H1 (cell line): ENCODE results near the gene NDUFAF8. TPM values are rescaled to one million over a fixed set of nuclear protein-coding genes. Genes with fewer than 3 reads are reported as not detected.

ENCODE experiments used
- CTCF ChIA-PET: fragments of 300-600 bp; sonication (Branson Sonifier 250); formaldehyde crosslinking; loops from one replicate; lab custom pipeline; 2021; ENCODE audit not compliant: partially characterized antibody; lab: Charles Lee
- POLR2A ChIA-PET: fragments of 300-600 bp; sonication (Branson Sonifier 250); formaldehyde crosslinking; loops from one replicate; lab custom pipeline; 2021; ENCODE audit warnings: inconsistent platforms; ENCODE audit not compliant: partially characterized antibody; lab: Charles Lee
- DNase-seq, 2 experiments: peaks; one replicate each; pipeline versions ENCODE4 v3.0.0 to v3.0.0-alpha.2; 2010 to 2022; ENCODE audit warnings: low spot score in 2 of 2, low read depth in 1 of 2, mixed read lengths in 1 of 2
- FAIRE-seq: peaks from 2 replicates; lab custom pipeline; 2011; peaks lifted over from hg19 to GRCh38; lab: Jason Lieb, UNC
- H2AFZ ChIP-seq: 2 replicates; pipeline ENCODE4 v1.8.1; 2012; ENCODE audit warnings: low read length, inconsistent platforms
- H2AK5ac ChIP-seq: 2 replicates; pipeline ENCODE4 v1.6.1; 2013; ENCODE audit warnings: low read depth, low read length
- H2BK120ac ChIP-seq: replicated peaks from 2 replicates; pipeline ENCODE3; 2013; ENCODE audit warnings: low read depth, low read length, inconsistent platforms
- H2BK12ac ChIP-seq: 2 replicates; pipeline ENCODE4 v1.6.1; 2013; ENCODE audit warnings: low read depth, low read length
- H2BK15ac ChIP-seq: 2 replicates; pipeline ENCODE4 v1.6.1; 2013; ENCODE audit warnings: low read length
- H2BK20ac ChIP-seq: 2 replicates; pipeline ENCODE4 v1.6.1; 2013; ENCODE audit warnings: low read length
- H2BK5ac ChIP-seq: 2 replicates; pipeline ENCODE4 v1.6.1; 2013; ENCODE audit warnings: low read depth, low read length
- H3K14ac ChIP-seq: 2 replicates; pipeline ENCODE4 v1.6.1; 2013; ENCODE audit warnings: inconsistent platforms; ENCODE audit not compliant: insufficient read length
- H3K18ac ChIP-seq: 2 replicates; pipeline ENCODE4 v1.6.1; 2013; ENCODE audit warnings: low read length; ENCODE audit errors: extremely low read depth
- H3K23ac ChIP-seq: 2 replicates; pipeline ENCODE4 v1.6.1; 2013; ENCODE audit warnings: inconsistent platforms; ENCODE audit not compliant: insufficient read length
- H3K23me2 ChIP-seq: 2 replicates; pipeline ENCODE4 v1.6.1; 2013; ENCODE audit warnings: low read depth, low read length
- H3K27ac ChIP-seq: 2 replicates; pipeline ENCODE4 v1.6.1; 2011; ENCODE audit warnings: low read depth, low read length, inconsistent platforms
- H3K27me3 ChIP-seq, 4 experiments: replicated peaks in 1 of 4; 1 replicate in 1 of 4; 2 replicates in 3 of 4; pipeline versions ENCODE4 v1.6.1 to v1.8.1; 2011 to 2013; ENCODE audit warnings: low read length in 3 of 4, mild to moderate bottlenecking in 3 of 4, inconsistent platforms in 2 of 4, mixed read lengths in 2 of 4, moderate library complexity in 1 of 4; ENCODE audit not compliant: control insufficient read depth in 3 of 4, insufficient read depth in 3 of 4; ENCODE audit errors: extremely low read depth in 1 of 4
- H3K36me3 ChIP-seq, 4 experiments: 2 replicates each; pipeline versions ENCODE4 v1.6.1 to v1.8.1; 2011 to 2013; ENCODE audit warnings: mild to moderate bottlenecking in 4 of 4, low read length in 3 of 4, moderate library complexity in 2 of 4, control low read depth in 1 of 4, inconsistent platforms in 1 of 4; ENCODE audit not compliant: insufficient read depth in 4 of 4, control insufficient read depth in 2 of 4
- H3K4ac ChIP-seq: replicated peaks from 2 replicates; pipeline ENCODE3; 2013; ENCODE audit warnings: low read length, low read depth, mixed read lengths, inconsistent platforms; ENCODE audit not compliant: insufficient read length
- H3K4me1 ChIP-seq, 4 experiments: replicated peaks in 1 of 4; 1 replicate in 1 of 4; 2 replicates in 3 of 4; pipeline versions ENCODE4 v1.6.1 to v1.8.1; 2011 to 2013; ENCODE audit warnings: low read length in 3 of 4, inconsistent platforms in 2 of 4, mixed read lengths in 1 of 4; ENCODE audit not compliant: insufficient read depth in 4 of 4, control insufficient read depth in 3 of 4
- H3K4me2 ChIP-seq, 2 experiments: 2 replicates each; pipeline versions ENCODE4 v1.6.1 to v1.8.1; 2011 to 2013; ENCODE audit warnings: low read depth in 2 of 2, low read length in 2 of 2, control low read depth in 1 of 2, inconsistent platforms in 1 of 2, mild to moderate bottlenecking in 1 of 2; ENCODE audit not compliant: insufficient read depth in 1 of 2
- H3K4me3 ChIP-seq, 4 experiments: fragments of 200-600, 300-600 bp in 1 of 4; sonication (generic), shearing (Covaris generic), sonication (Bioruptor Twin) in 1 of 4; 2 replicates each; pipeline versions ENCODE4 v1.5.1 to v1.8.1; 2011 to 2016; ENCODE audit warnings: low read length in 4 of 4, low read depth in 3 of 4, control low read depth in 2 of 4, inconsistent platforms in 2 of 4, mild to moderate bottlenecking in 2 of 4, mixed read lengths in 1 of 4, moderate library complexity in 1 of 4; ENCODE audit not compliant: insufficient read depth in 2 of 4; ENCODE audit errors: extremely low read depth in 1 of 4
- H3K56ac ChIP-seq: replicated peaks from 2 replicates; pipeline ENCODE3; 2013; ENCODE audit warnings: low read depth, mild to moderate bottlenecking, mixed read lengths, low read length, inconsistent platforms; ENCODE audit not compliant: insufficient read length
- H3K79me1 ChIP-seq: 2 replicates; pipeline ENCODE4 v1.6.1; 2013; ENCODE audit warnings: low read depth, low read length, control low read depth
- H3K79me2 ChIP-seq, 2 experiments: 2 replicates each; pipeline versions ENCODE4 v1.6.1 to v1.8.1; 2012 to 2013; ENCODE audit warnings: low read length in 2 of 2, mild to moderate bottlenecking in 2 of 2, inconsistent platforms in 1 of 2; ENCODE audit not compliant: insufficient read depth in 2 of 2, control insufficient read depth in 1 of 2
- H3K9ac ChIP-seq, 4 experiments: replicated peaks in 1 of 4; 1 replicate in 1 of 4; 2 replicates in 3 of 4; pipeline versions ENCODE4 v1.6.1 to v1.8.1; 2011 to 2013; ENCODE audit warnings: low read depth in 3 of 4, low read length in 3 of 4, control low read depth in 2 of 4, mild to moderate bottlenecking in 2 of 4, moderate library complexity in 2 of 4, inconsistent platforms in 1 of 4; ENCODE audit errors: extremely low read depth in 1 of 4
- H3K9me3 ChIP-seq, 2 experiments: 2 replicates each; pipeline versions ENCODE4 v1.6.1 to v1.8.1; 2012 to 2013; ENCODE audit warnings: mild to moderate bottlenecking in 2 of 2, moderate library complexity in 2 of 2, control low read depth in 1 of 2, inconsistent platforms in 1 of 2, low read depth in 1 of 2, low read length in 1 of 2, mixed read lengths in 1 of 2; ENCODE audit not compliant: insufficient read depth in 2 of 2
- H4K20me1 ChIP-seq, 2 experiments: replicated peaks in 1 of 2; 2 replicates each; pipeline versions ENCODE3 to v1.8.1; 2011 to 2013; ENCODE audit warnings: inconsistent platforms in 2 of 2, low read length in 2 of 2, mild to moderate bottlenecking in 1 of 2; ENCODE audit not compliant: insufficient read depth in 2 of 2, control insufficient read depth in 1 of 2
- H4K5ac ChIP-seq: 2 replicates; pipeline ENCODE4 v1.6.1; 2013; ENCODE audit warnings: low read length, low read depth, mixed read lengths, inconsistent platforms; ENCODE audit not compliant: insufficient read length
- H4K8ac ChIP-seq: 2 replicates; pipeline ENCODE4 v1.8.0; 2013; ENCODE audit warnings: mild to moderate bottlenecking, moderate library complexity, low read length, inconsistent platforms; ENCODE audit not compliant: insufficient read depth; ENCODE audit errors: extremely low read depth
- H4K91ac ChIP-seq: replicated peaks from 2 replicates; pipeline ENCODE3; 2013; ENCODE audit warnings: low read length, mixed read lengths, inconsistent platforms; ENCODE audit not compliant: insufficient read length
- CEBPB ChIP-seq: IDR thresholded peaks from 2 replicates; pipeline ENCODE4 v1.6.1; 2012; ENCODE audit warnings: low read depth, low read length
- JUN ChIP-seq: IDR thresholded peaks from 2 replicates; pipeline ENCODE4 v1.6.1; 2011; ENCODE audit warnings: low read depth, mild to moderate bottlenecking, improper control_type of control experiment, low read length
- POLR2AphosphoS5 ChIP-seq: IDR thresholded peaks from 2 replicates; pipeline ENCODE4 v1.6.1; 2011; ENCODE audit warnings: low read depth, low read length
- POU5F1 ChIP-seq: IDR thresholded peaks from 2 replicates; pipeline ENCODE4 v1.6.1; 2011; ENCODE audit warnings: low read depth, mild to moderate bottlenecking, low read length, moderate library complexity
- SP4 ChIP-seq: IDR thresholded peaks from 2 replicates; pipeline ENCODE4 v1.6.1; 2012; ENCODE audit warnings: low read length, inconsistent platforms
- TAF7 ChIP-seq: optimal IDR thresholded peaks from 2 replicates; pipeline ENCODE3; 2011; ENCODE audit warnings: low read depth, mild to moderate bottlenecking, inconsistent platforms, low read length, moderate library complexity, borderline replicate concordance
- WGBS, 2 experiments: shearing (Covaris generic) in 1 of 2; methylation state at CpG; one replicate each; pipeline versions ENCODE4 v1.1.6 to v1.1.7; 2013 to 2015; ENCODE audit warnings: low lambda C conversion rate in 2 of 2, mixed read lengths in 2 of 2, inconsistent platforms in 1 of 2, low coverage in 1 of 2, missing lambda C conversion rate in 1 of 2; ENCODE audit not compliant: insufficient replicate concordance in 2 of 2, insufficient coverage in 1 of 2, insufficient read length in 1 of 2; ENCODE audit errors: extremely low coverage in 1 of 2, missing lambda C conversion rate in 1 of 2; 5-methylcytosine and 5-hydroxymethylcytosine counted together
- polyA plus RNA-seq, 7 experiments: library from polyadenylated mRNA; depleted of rRNA in 3 of 7; stranded (reverse) in 5 of 7; unstranded in 2 of 7; fragments of >200 nt in 5 of 7; fragments of 200-250 nt in 2 of 7; gene quantifications; 1 replicate in 5 of 7; 2 replicates in 1 of 7; 4 replicates in 1 of 7; pipeline versions ENCODE4 v1.2.1 to v1.2.3, GENCODE V29; 2011 to 2013; ENCODE audit warnings: missing spikeins in 2 of 7, mixed read lengths in 2 of 7
- total RNA-seq: library from RNA; stranded (reverse); fragmentation: NEBNext Ultra II Directional; extraction: Animal tissue kit (Norgen Biotek cat#: 25700); gene quantifications from 2 replicates; pipeline ENCODE4 v1.2.1, GENCODE V29; 2021
- TF ChIP-seq, protein P1 (sequence below): IDR thresholded peaks from 2 replicates; pipeline ENCODE4 v1.6.1; 2012; ENCODE audit warnings: inconsistent platforms

Gene NDUFAF8
- total and polyA plus RNA-seq, 2 of the 8 experiments (the other 6 are each of a cell fraction or from before 2014, with no cell fraction given) = 48.9 to 91.1 TPM

DNA sequence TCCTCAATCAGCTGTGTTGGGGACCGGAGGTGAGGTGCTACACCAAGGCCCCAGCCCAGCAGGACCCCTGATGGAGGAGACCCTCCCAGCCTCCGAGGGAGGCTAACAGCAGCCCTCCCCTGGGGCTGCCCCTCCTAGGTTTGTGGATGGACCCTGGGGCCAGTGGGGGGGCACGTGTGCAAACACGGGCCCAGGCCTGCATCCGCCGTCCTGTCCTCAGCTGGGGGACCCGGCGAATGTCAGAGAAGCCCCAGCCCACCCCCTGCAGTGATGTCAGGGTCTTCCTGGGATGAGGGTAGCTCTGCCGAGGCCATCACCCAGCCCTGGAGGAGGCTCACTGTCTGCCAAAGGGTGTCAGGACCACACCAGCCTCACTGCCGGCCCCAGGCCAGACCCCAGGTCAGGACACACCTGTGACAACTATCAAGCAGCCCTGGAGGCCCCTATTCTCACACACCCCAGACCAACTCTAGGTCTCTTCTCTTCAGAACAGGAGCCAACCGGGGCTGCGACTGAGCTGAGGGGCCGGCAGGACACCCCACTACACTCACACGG lies 43.1 kb upstream of the NDUFAF8 start:
- Histone ChIP-seq H2AK5ac (no peak overlapping the region), H3K56ac (no peak overlapping the region), H3K27me3 (no peaks in the 10 kb centered on the region), H3K79me1 (no peaks in the 10 kb centered on the region), H2BK20ac (no peak overlapping the region), H3K79me2 (no peaks in the 10 kb centered on the region), H2AFZ (no peak overlapping the region), H4K20me1 (peaks cover 0 to 5% of the 10 kb centered on the region in 2 experiments), H3K23ac (no peak overlapping the region), H3K18ac (no peak overlapping the region), H2BK12ac (no peak overlapping the region), H3K23me2 (no peaks in the 10 kb centered on the region), H3K27ac (no peak overlapping the region), H3K4ac (no peak overlapping the region), H2BK120ac (no peak overlapping the region), H2BK5ac (no peak overlapping the region), H3K9ac (no peak overlapping the region), H4K91ac (no peak overlapping the region), H3K4me3 (no peak overlapping the region), H3K9me3 (no peaks in the 10 kb centered on the region), H2BK15ac (no peak overlapping the region), H4K8ac (no peak overlapping the region), H3K4me2 (no peak overlapping the region), H4K5ac (no peak overlapping the region), H3K36me3 (peaks cover 2 to 26% (median 5%) of the 10 kb centered on the region in 4 experiments; a peak in 3 of 8 replicates), H3K14ac (no peak overlapping the region), H3K4me1 (no peaks in the 10 kb centered on the region)
- no peak for FAIRE-seq
- no peak for DNase-seq
- 95% methylated on average over 11 of the region's 14 CpGs; no CpG with 5 or more reads in 1 of the 2 experiments for WGBS, 2 experiments
- TF ChIP-seq POLR2AphosphoS5 (no peak), POU5F1 (no peak), CEBPB (no peak), SP4 (no peak), TAF7 (no peak), JUN (no peak)
- TF ChIP-seq, protein P1, sequence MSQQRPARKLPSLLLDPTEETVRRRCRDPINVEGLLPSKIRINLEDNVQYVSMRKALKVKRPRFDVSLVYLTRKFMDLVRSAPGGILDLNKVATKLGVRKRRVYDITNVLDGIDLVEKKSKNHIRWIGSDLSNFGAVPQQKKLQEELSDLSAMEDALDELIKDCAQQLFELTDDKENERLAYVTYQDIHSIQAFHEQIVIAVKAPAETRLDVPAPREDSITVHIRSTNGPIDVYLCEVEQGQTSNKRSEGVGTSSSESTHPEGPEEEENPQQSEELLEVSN = no peak
- ChIA-PET CTCF (interaction anchor here (0.7 to 3.7 kb wide), 4 partner anchors 46 to 75 kb away, joined by 3 to 16 read pairs (median 4); no protein-coding TSS in a partner anchor), POLR2A (no interaction called here)
